KMS-11 (cell line): ENCODE measurements around the gene KNCN.

ENCODE experiments used
- H2AFZ ChIP-seq: fragments of 200-600 bp; sonication (generic); 2 replicates; pipeline ENCODE4 v1.6.1; 2016; ENCODE audit warnings: antibody characterized with exemption, mixed run types, low read depth
- H3K27ac ChIP-seq: fragments of 200-600 bp; sonication (generic); 2 replicates; pipeline ENCODE4 v1.6.1; 2016; ENCODE audit warnings: mild to moderate bottlenecking, mixed run types
- H3K27me3 ChIP-seq: fragments of 200-600 bp; sonication (generic); 2 replicates; pipeline ENCODE4 v1.6.1; 2017; ENCODE audit warnings: mild to moderate bottlenecking, low read depth, mixed run types, moderate library complexity; ENCODE audit not compliant: insufficient read depth
- H3K36me3 ChIP-seq: fragments of 200-600 bp; sonication (generic); 2 replicates; pipeline ENCODE4 v1.6.1; 2017; ENCODE audit warnings: mild to moderate bottlenecking, mixed run types; ENCODE audit not compliant: insufficient read depth
- H3K4me1 ChIP-seq: fragments of 200-600 bp; sonication (generic); 2 replicates; pipeline ENCODE4 v1.6.1; 2016; ENCODE audit warnings: mild to moderate bottlenecking, low read depth, mixed run types; ENCODE audit not compliant: poor library complexity, severe bottlenecking
- H3K4me2 ChIP-seq: fragments of 200-600 bp; sonication (generic); 2 replicates; pipeline ENCODE4 v1.7.0; 2016; ENCODE audit warnings: mild to moderate bottlenecking, mixed run types
- H3K4me3 ChIP-seq: fragments of 200-600 bp; sonication (generic); IDR thresholded peaks from 2 replicates; pipeline ENCODE4 v1.6.1; 2017; ENCODE audit warnings: low read depth, low read length, mixed read lengths; ENCODE audit not compliant: insufficient read depth
- H3K79me2 ChIP-seq: fragments of 200-600 bp; sonication (generic); 2 replicates; pipeline ENCODE4 v1.6.1; 2016; ENCODE audit warnings: low read depth, mixed run types; ENCODE audit not compliant: insufficient read depth
- H3K9ac ChIP-seq: fragments of 200-600 bp; sonication (generic); 2 replicates; pipeline ENCODE4 v1.6.1; 2016; ENCODE audit warnings: mild to moderate bottlenecking, mixed run types
- H4K20me1 ChIP-seq: fragments of 200-600 bp; sonication (generic); 2 replicates; pipeline ENCODE4 v1.6.1; 2016; ENCODE audit warnings: mild to moderate bottlenecking, mixed run types; ENCODE audit not compliant: insufficient read depth
- CTCF ChIP-seq: fragments of 200-600 bp; sonication (generic); conservative IDR thresholded peaks from 2 replicates; pipeline ENCODE4 v1.6.1; 2017; ENCODE audit warnings: low read depth, mild to moderate bottlenecking, antibody characterized with exemption, low read length, moderate library complexity, mixed read lengths

Gene KNCN

GRCh38 chr1:46581681-46582455, 30.4 kb upstream of the KNCN start:
- TF ChIP-seq CTCF, result no peak
- Histone ChIP-seq H3K4me1 (no peaks in the 10 kb centered on the region), H3K27me3 (no peaks in the 10 kb centered on the region), H3K4me3 (no peak overlapping the region), H4K20me1 (no peaks in the 10 kb centered on the region), H3K79me2 (no peaks in the 10 kb centered on the region), H3K4me2 (no peak overlapping the region), H3K27ac (no peak overlapping the region), H2AFZ (no peak overlapping the region), H3K9ac (no peak overlapping the region), H3K36me3 (no peaks in the 10 kb centered on the region)

- Histone ChIP-seq H3K79me2 (no peaks in the 10 kb centered on the region), H3K4me2 (no peak overlapping the region), H4K20me1 (no peaks in the 10 kb centered on the region), H3K27ac (no peak overlapping the region), H3K27me3 (no peaks in the 10 kb centered on the region), H2AFZ (no peak overlapping the region), H3K36me3 (no peaks in the 10 kb centered on the region), H3K4me1 (no peaks in the 10 kb centered on the region), H3K4me3 (no peak overlapping the region), H3K9ac (no peak overlapping the region)
- no peak for TF ChIP-seq CTCF
Measured at GRCh38 chr1:46580140-46580903, 28.9 kb upstream of the KNCN start.

GRCh38 chr1:46577671-46578070, 26.2 kb upstream of the KNCN start:
- Histone ChIP-seq H3K9ac (no peak overlapping the region), H3K79me2 (no peaks in the 10 kb centered on the region), H3K27ac (no peak overlapping the region), H4K20me1 (no peaks in the 10 kb centered on the region), H3K4me3 (no peak overlapping the region), H3K4me1 (no peaks in the 10 kb centered on the region), H3K4me2 (no peak overlapping the region), H3K27me3 (no peaks in the 10 kb centered on the region), H3K36me3 (no peaks in the 10 kb centered on the region), H2AFZ (no peak overlapping the region)
- TF ChIP-seq CTCF, result no peak

GRCh38 chr1:46576596-46576995, 25.1 kb upstream of the KNCN start:
- Histone ChIP-seq H3K27ac (no peak overlapping the region), H3K4me3 (no peak overlapping the region), H3K27me3 (no peaks in the 10 kb centered on the region)

More at GRCh38 chr1:46576596-46576995, 25.1 kb upstream of the KNCN start:
- no peak for TF ChIP-seq CTCF
- H3K4me1 ChIP-seq, result no peaks in the 10 kb centered on the region
- H4K20me1 ChIP-seq, result no peaks in the 10 kb centered on the region
- no peaks in the 10 kb centered on the region for H3K36me3 ChIP-seq
- H3K9ac ChIP-seq, result no peak overlapping the region
- H2AFZ ChIP-seq, result no peak overlapping the region
- H3K4me2 ChIP-seq, result no peak overlapping the region
- H3K79me2 ChIP-seq, result no peaks in the 10 kb centered on the region
